ENCODE results near the gene OR2C1.

OR2C1 gene

GRCh38 chr16:3355589-3355988 is at the start of gene OR2C1:
Gene OR2C1 (plus strand): TSS chr16:3355889. CDS start chr16:3355941, 52 bp downstream.
- DNase-seq, result no peak

GRCh38 chr16:3306078-3306477 is 49.6 kb upstream of the OR2C1 start:
- DNase-seq, result no peak

- DNase-seq, result no peak
These were observed 44.2 kb upstream of the OR2C1 start for GRCh38 chr16:3311496-3311895.

- no peak for DNase-seq
These were observed 38.2 kb upstream of the OR2C1 start for GRCh38 chr16:3317315-3317999.

GRCh38 chr16:3321816-3322215 is 33.9 kb upstream of the OR2C1 start:
- no peak for DNase-seq

- DNase-seq, result no peak
These were observed 28.2 kb upstream of the OR2C1 start for GRCh38 chr16:3327514-3327913.

GRCh38 chr16:3328104-3328503 is 27.6 kb upstream of the OR2C1 start:
- DNase-seq, result no peak

- no peak for DNase-seq
These were observed 27.0 kb upstream of the OR2C1 start for GRCh38 chr16:3328643-3329042.

- no peak for DNase-seq
These were observed 9.6 kb upstream of the OR2C1 start for GRCh38 chr16:3346041-3346440.

- DNase-seq, result no peak
These were observed 8.1 kb upstream of the OR2C1 start for GRCh38 chr16:3347586-3347985.

- no peak for DNase-seq
These were observed 7.0 kb upstream of the OR2C1 start for GRCh38 chr16:3348547-3349167.

GRCh38 chr16:3349175-3349574 is 6.5 kb upstream of the OR2C1 start:
- DNase-seq, result no peak

- DNase-seq, result no peak
These were observed 429 bp downstream of the OR2C1 start for GRCh38 chr16:3356118-3356517.

GRCh38 chr16:3358871-3359270 is 3.2 kb downstream of the OR2C1 start:
- DNase-seq, result no peak

- no peak for DNase-seq
These were observed 7.2 kb downstream of the OR2C1 start for GRCh38 chr16:3362931-3363330.

GRCh38 chr16:3363793-3364192 is 8.1 kb downstream of the OR2C1 start:
- no peak for DNase-seq

GRCh38 chr16:3364774-3365427 is 9.2 kb downstream of the OR2C1 start:
- DNase-seq, result peak; percentile 85

GRCh38 chr16:3369073-3369472 is 13.4 kb downstream of the OR2C1 start:
- DNase-seq, result no peak

GRCh38 chr16:3375680-3376079 is 20.0 kb downstream of the OR2C1 start:
- no peak for DNase-seq

- DNase-seq, result no peak
These were observed 22.2 kb downstream of the OR2C1 start for GRCh38 chr16:3377917-3378316.

- DNase-seq, result no peak
These were observed 27.4 kb downstream of the OR2C1 start for GRCh38 chr16:3383045-3383448.

- DNase-seq, result no peak
These were observed 32.6 kb downstream of the OR2C1 start for GRCh38 chr16:3388325-3388724.

- DNase-seq, result no peak
These were observed 34.1 kb downstream of the OR2C1 start for GRCh38 chr16:3389663-3390338.

GRCh38 chr16:3400446-3400778 is 44.7 kb downstream of the OR2C1 start:
- no peak for DNase-seq

Measured in retina (tissue), 1 donor.